SU-DHL-6 (cell line): Measurements from ENCODE around the gene CARD18.

Experiments
- CTCF ChIP-seq: fragments of 200-600 bp; sonication (generic); IDR thresholded peaks from one replicate; pipeline ENCODE4 v1.5.1; 2017; ENCODE audit warnings: antibody characterized with exemption, mild to moderate bottlenecking, low read length, moderate library complexity; ENCODE audit not compliant: insufficient read depth, poor library complexity, severe bottlenecking
- EZH2phosphoT487 ChIP-seq: fragments of 200-600 bp; sonication (generic), shearing (Covaris generic); conservative IDR thresholded peaks from 2 replicates; pipeline ENCODE4 v1.6.1; 2018; ENCODE audit warnings: mild to moderate bottlenecking, antibody characterized with exemption, low read length, moderate library complexity, mixed read lengths

GRCh38 chr11:105148241-105148640, 8.7 kb upstream of the CARD18 start:
- TF ChIP-seq CTCF (no peak), EZH2phosphoT487 (no peak)
